ENCODE data around the gene BUB3. TPM values are rescaled to one million over a fixed set of nuclear protein-coding genes. Genes with fewer than 3 reads are reported as not detected.

BUB3 gene
- total RNA-seq, 1 experiment from 2014 or later: 393 TPM

DNA sequence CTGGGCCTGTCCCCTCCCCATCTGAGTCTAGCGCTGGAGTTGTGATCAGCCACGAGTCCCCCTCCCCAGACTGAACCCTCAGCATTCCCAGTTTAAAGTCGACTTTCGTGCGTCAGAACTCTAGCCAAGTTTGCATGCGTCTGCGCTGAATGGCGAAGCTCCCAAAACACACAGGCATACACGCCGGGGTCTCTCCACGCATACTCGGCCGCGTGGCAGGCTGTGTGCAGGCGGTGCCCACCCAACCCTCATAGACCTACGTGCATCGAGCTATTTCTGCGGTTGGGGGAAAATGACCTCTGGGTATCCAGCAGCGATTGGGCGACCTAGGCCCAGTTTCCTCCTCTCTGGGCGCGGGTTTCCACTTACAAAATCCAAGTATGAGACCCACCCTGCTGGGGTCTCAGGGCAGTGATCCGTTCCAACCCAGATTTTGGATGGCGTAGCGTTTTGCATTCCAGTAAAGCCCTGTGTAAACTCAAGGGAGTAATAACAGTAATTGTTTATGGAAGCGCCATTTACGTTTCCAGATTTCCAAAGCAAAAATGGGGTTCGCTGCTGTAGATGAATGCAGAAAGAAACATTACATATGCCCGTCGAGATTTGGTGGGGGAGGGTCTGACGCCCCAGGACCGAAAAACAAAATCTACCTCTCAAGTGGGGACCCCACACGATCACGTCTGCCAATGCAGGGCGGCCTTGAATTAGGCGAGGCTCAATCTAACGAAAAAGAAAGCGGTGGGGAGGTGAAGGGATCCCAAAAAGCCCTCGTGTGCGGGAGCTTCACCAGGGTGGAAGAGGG, 20.5 kb upstream of the BUB3 start:
- H3K27ac ChIP-seq (ENCODE audit: low read length): no peak overlapping the region
- no peaks in the 10 kb centered on the region for H3K9me2 ChIP-seq (replicated peaks; ENCODE audit: insufficient read depth, low read length)
- no peak for DNase-seq
- no peaks in the 10 kb centered on the region for H3K4me1 ChIP-seq (ENCODE audit: low read length)
- no peak overlapping the region for H3K9ac ChIP-seq (ENCODE audit: low read length)
- no peaks in the 10 kb centered on the region for H3K79me2 ChIP-seq (ENCODE audit: low read length)
- no peak overlapping the region for H3K4me2 ChIP-seq (ENCODE audit: low read depth, low read length, poor library complexity, severe bottlenecking)
- H3K4me3 ChIP-seq (ENCODE audit: low read length): no peak overlapping the region
- H3K9me3 ChIP-seq (ENCODE audit: low read length): no peaks in the 10 kb centered on the region
- no peaks in the 10 kb centered on the region for H3K27me3 ChIP-seq (ENCODE audit: low read length)
- no peaks in the 10 kb centered on the region for H4K20me1 ChIP-seq (ENCODE audit: insufficient read depth, low read depth, low read length)
- H2AFZ ChIP-seq (ENCODE audit: low read length): no peak overlapping the region
- no peaks in the 10 kb centered on the region for H3K36me3 ChIP-seq (ENCODE audit: insufficient read depth, low read length)

DNA sequence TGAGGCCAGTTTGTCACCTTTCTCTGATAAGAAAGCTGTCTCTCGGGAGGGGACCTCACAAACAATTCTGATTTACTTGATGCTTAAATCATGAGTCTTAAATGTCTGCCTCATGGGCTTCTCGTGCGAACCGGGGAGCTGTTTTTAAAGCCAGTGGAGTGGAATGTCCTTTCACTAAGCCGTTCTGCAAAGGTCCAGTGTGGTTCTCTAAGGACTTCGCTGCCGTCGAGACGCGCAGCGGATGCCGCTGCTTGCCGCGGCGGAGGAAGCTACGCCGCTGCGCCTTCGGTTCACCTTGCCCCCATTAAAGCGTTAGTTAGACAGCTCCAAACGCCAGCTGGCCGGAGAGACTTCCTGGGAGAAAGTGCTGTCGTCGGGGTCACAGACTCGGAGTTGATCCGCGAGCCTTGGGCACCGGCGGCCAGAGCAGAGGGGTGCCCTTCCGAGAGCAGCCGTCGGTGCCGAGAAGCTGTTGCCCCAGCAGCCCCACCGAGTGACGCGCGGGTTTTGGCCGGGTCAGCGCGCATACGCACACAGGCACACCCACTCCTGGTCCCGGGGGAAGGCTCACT, 19.8 kb upstream of the BUB3 start:
- H3K9me3 ChIP-seq (ENCODE audit: low read length): no peaks in the 10 kb centered on the region
- no peaks in the 10 kb centered on the region for H3K27me3 ChIP-seq (ENCODE audit: low read length)
- no peaks in the 10 kb centered on the region for H4K20me1 ChIP-seq (ENCODE audit: insufficient read depth, low read depth, low read length)
- no peaks in the 10 kb centered on the region for H3K36me3 ChIP-seq (ENCODE audit: insufficient read depth, low read length)
- no peak overlapping the region for H2AFZ ChIP-seq (ENCODE audit: low read length)
- no peaks in the 10 kb centered on the region for H3K79me2 ChIP-seq (ENCODE audit: low read length)
- no peaks in the 10 kb centered on the region for H3K4me1 ChIP-seq (ENCODE audit: low read length)
- no peak overlapping the region for H3K9ac ChIP-seq (ENCODE audit: low read length)
- DNase-seq: no peak
- H3K9me2 ChIP-seq (replicated peaks; ENCODE audit: insufficient read depth, low read length): no peaks in the 10 kb centered on the region
- no peak overlapping the region for H3K4me3 ChIP-seq (ENCODE audit: low read length)
- H3K4me2 ChIP-seq (ENCODE audit: low read depth, low read length, poor library complexity, severe bottlenecking): no peak overlapping the region
- H3K27ac ChIP-seq (ENCODE audit: low read length): no peak overlapping the region

- no peak overlapping the region for H3K27ac ChIP-seq (ENCODE audit: low read length)
- H3K9ac ChIP-seq (ENCODE audit: low read length): no peak overlapping the region
- no peaks in the 10 kb centered on the region for H3K9me3 ChIP-seq (ENCODE audit: low read length)
- H3K79me2 ChIP-seq (ENCODE audit: low read length): no peaks in the 10 kb centered on the region
- no peak overlapping the region for H3K4me2 ChIP-seq (ENCODE audit: low read depth, low read length, poor library complexity, severe bottlenecking)
- no peaks in the 10 kb centered on the region for H3K36me3 ChIP-seq (ENCODE audit: insufficient read depth, low read length)
- H3K4me3 ChIP-seq (ENCODE audit: low read length): no peak overlapping the region
- no peaks in the 10 kb centered on the region for H3K27me3 ChIP-seq (ENCODE audit: low read length)
- DNase-seq: no peak
- no peaks in the 10 kb centered on the region for H3K9me2 ChIP-seq (replicated peaks; ENCODE audit: insufficient read depth, low read length)
- no peaks in the 10 kb centered on the region for H4K20me1 ChIP-seq (ENCODE audit: insufficient read depth, low read depth, low read length)
- H3K4me1 ChIP-seq (ENCODE audit: low read length): no peaks in the 10 kb centered on the region
- no peak overlapping the region for H2AFZ ChIP-seq (ENCODE audit: low read length)
Observed at GRCh38 chr10:123134915-123135414, 19.2 kb upstream of the BUB3 start.

DNA sequence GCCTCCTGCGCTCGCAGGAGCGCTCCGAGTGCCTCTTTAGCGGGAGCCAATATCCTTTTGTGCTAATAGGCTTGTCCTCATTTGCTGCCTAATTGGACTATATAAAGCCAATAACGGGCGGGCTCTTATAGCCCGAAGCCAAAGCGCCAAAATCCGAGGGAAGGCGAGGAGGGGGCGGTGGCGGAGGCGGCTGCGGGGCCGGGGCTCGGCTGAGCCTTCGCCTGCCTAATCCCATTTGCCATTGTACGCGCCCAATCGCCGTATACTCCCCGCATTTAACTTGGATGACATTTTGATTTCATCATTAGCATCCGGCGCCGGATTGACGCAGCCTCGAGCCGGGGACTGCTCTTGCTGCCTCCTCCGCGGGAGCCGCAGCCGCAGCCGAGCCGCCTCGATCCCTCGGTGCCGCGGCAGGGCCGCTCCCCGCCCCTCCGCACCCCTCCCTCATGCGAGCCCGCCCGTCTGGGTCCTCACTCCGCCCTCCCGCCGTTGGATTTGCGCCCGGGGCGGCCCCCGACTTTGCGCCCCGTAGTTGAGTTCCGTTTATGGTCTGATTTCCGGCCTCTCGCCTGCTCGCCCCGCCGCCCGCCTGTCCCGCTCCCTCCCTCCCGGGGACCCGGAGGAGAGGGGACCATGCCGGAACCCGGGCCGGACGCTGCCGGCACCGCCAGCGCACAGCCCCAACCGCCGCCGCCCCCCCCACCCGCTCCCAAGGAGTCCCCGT, 18.6 kb upstream of the BUB3 start, which contains the start of gene HMX3:
Gene HMX3, plus strand, starts transcription at position 556 of the 727 bp plus-strand sequence. Its CDS starts 81 bp downstream, at position 637.
- no peak within 1 kb of the TSS for H3K4me2 ChIP-seq (ENCODE audit: low read depth, low read length, poor library complexity, severe bottlenecking)
- no peak for DNase-seq
- H3K9me2 ChIP-seq (replicated peaks; ENCODE audit: insufficient read depth, low read length): no peaks in the 10 kb centered on the region
- no peak within 1 kb of the TSS for H3K9ac ChIP-seq (ENCODE audit: low read length)
- no peaks in the 10 kb centered on the region for H3K27me3 ChIP-seq (ENCODE audit: low read length)
- no peak within 1 kb of the TSS for H2AFZ ChIP-seq (ENCODE audit: low read length)
- no peaks in the 10 kb centered on the region for H3K36me3 ChIP-seq (ENCODE audit: insufficient read depth, low read length)
- no peak within 1 kb of the TSS for H3K27ac ChIP-seq (ENCODE audit: low read length)
- H3K9me3 ChIP-seq (ENCODE audit: low read length): no peaks in the 10 kb centered on the region
- no peaks in the 10 kb centered on the region for H3K79me2 ChIP-seq (ENCODE audit: low read length)
- no peaks in the 10 kb centered on the region for H3K4me1 ChIP-seq (ENCODE audit: low read length)
- no peak within 1 kb of the TSS for H3K4me3 ChIP-seq (ENCODE audit: low read length)
- no peaks in the 10 kb centered on the region for H4K20me1 ChIP-seq (ENCODE audit: insufficient read depth, low read depth, low read length)

- no peak overlapping the region for H3K4me2 ChIP-seq (ENCODE audit: low read depth, low read length, poor library complexity, severe bottlenecking)
Observed at GRCh38 chr10:123136221-123136805, 17.9 kb upstream of the BUB3 start.

DNA sequence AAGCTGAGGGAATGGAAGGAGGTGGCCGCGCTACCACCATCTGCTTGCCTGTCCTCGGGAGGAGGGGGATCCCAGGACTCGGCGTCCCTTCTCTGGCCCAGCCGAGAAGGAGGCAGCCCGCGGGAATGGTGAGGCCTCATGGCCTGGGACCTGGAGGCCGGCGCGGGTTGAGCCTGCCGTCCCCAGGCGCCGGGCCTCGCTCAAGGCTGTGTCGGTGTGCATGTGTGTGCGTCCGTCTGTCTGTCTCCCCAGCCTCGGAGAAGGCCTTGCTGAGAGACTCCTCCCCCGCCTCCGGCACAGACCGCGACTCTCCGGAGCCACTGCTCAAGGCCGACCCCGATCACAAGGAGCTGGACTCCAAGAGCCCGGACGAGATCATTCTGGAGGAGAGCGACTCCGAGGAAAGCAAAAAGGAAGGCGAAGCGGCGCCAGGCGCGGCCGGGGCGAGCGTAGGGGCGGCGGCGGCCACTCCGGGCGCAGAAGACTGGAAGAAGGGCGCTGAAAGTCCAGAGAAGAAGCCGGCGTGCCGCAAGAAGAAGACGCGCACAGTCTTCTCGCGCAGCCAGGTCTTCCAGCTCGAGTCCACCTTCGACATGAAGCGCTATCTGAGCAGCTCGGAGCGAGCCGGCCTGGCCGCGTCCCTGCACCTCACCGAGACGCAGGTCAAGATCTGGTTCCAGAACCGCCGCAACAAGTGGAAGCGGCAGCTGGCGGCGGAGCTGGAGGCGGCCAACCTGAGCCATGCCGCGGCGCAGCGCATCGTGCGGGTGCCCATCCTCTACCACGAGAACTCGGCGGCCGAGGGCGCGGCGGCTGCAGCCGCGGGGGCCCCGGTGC, 17.2 kb upstream of the BUB3 start:
- H3K27me3 ChIP-seq (ENCODE audit: low read length): no peaks in the 10 kb centered on the region
- H3K9ac ChIP-seq (ENCODE audit: low read length): no peak overlapping the region
- no peak for DNase-seq
- no peak overlapping the region for H3K4me3 ChIP-seq (ENCODE audit: low read length)
- no peak overlapping the region for H3K27ac ChIP-seq (ENCODE audit: low read length)
- no peaks in the 10 kb centered on the region for H3K79me2 ChIP-seq (ENCODE audit: low read length)
- no peaks in the 10 kb centered on the region for H3K36me3 ChIP-seq (ENCODE audit: insufficient read depth, low read length)
- H3K4me1 ChIP-seq (ENCODE audit: low read length): no peaks in the 10 kb centered on the region
- no peaks in the 10 kb centered on the region for H3K9me2 ChIP-seq (replicated peaks; ENCODE audit: insufficient read depth, low read length)
- no peak overlapping the region for H2AFZ ChIP-seq (ENCODE audit: low read length)
- H3K9me3 ChIP-seq (ENCODE audit: low read length): no peaks in the 10 kb centered on the region
- H4K20me1 ChIP-seq (ENCODE audit: insufficient read depth, low read depth, low read length): no peaks in the 10 kb centered on the region
- H3K4me2 ChIP-seq (ENCODE audit: low read depth, low read length, poor library complexity, severe bottlenecking): no peak overlapping the region

More at GRCh38 chr10:123136221-123136805, 17.9 kb upstream of the BUB3 start:
- Histone ChIP-seq H4K20me1 (ENCODE audit: insufficient read depth, low read depth, low read length) (no peaks in the 10 kb centered on the region), H3K27ac (ENCODE audit: low read length) (no peak overlapping the region), H3K79me2 (ENCODE audit: low read length) (no peaks in the 10 kb centered on the region), H3K27me3 (ENCODE audit: low read length) (no peaks in the 10 kb centered on the region), H3K4me3 (ENCODE audit: low read length) (no peak overlapping the region), H3K36me3 (ENCODE audit: insufficient read depth, low read length) (no peaks in the 10 kb centered on the region), H3K9me2 (replicated peaks; ENCODE audit: insufficient read depth, low read length) (no peaks in the 10 kb centered on the region), H3K4me1 (ENCODE audit: low read length) (no peaks in the 10 kb centered on the region), H2AFZ (ENCODE audit: low read length) (no peak overlapping the region), H3K9me3 (ENCODE audit: low read length) (no peaks in the 10 kb centered on the region), H3K9ac (ENCODE audit: low read length) (no peak overlapping the region)
- DNase-seq: no peak

GRCh38 chr10:123139165-123139520, 15.1 kb upstream of the BUB3 start:
- no peaks in the 10 kb centered on the region for H3K27me3 ChIP-seq (ENCODE audit: low read length)
- H3K9me2 ChIP-seq (replicated peaks; ENCODE audit: insufficient read depth, low read length): no peaks in the 10 kb centered on the region
- no peak overlapping the region for H3K9ac ChIP-seq (ENCODE audit: low read length)
- H4K20me1 ChIP-seq (ENCODE audit: insufficient read depth, low read depth, low read length): no peaks in the 10 kb centered on the region
- no peak for DNase-seq
- no peak overlapping the region for H3K4me2 ChIP-seq (ENCODE audit: low read depth, low read length, poor library complexity, severe bottlenecking)
- no peak overlapping the region for H3K4me3 ChIP-seq (ENCODE audit: low read length)
- H2AFZ ChIP-seq (ENCODE audit: low read length): no peak overlapping the region
- H3K4me1 ChIP-seq (ENCODE audit: low read length): no peaks in the 10 kb centered on the region
- no peak overlapping the region for H3K27ac ChIP-seq (ENCODE audit: low read length)
- H3K79me2 ChIP-seq (ENCODE audit: low read length): no peaks in the 10 kb centered on the region
- H3K36me3 ChIP-seq (ENCODE audit: insufficient read depth, low read length): no peaks in the 10 kb centered on the region
- no peaks in the 10 kb centered on the region for H3K9me3 ChIP-seq (ENCODE audit: low read length)

Measured in Karpas-422 (cell line).